Trophoblast cell (in vitro differentiated cells and primary cell): Measurements from ENCODE around the gene SRD5A3.

Experiments
- DNase-seq, 2 donors: peaks; one replicate each; pipeline ENCODE4 v3.0.0-alpha.2; 2016
- H2AFZ ChIP-seq: 2 replicates; pipeline ENCODE4 v1.6.1; 2013; ENCODE audit warnings: low read length, moderate library complexity, mild to moderate bottlenecking; ENCODE audit not compliant: insufficient read depth, poor library complexity
- H2AK5ac ChIP-seq: 2 replicates; pipeline ENCODE4 v1.6.1; 2013; ENCODE audit warnings: mild to moderate bottlenecking, low read length
- H2BK120ac ChIP-seq: 2 replicates; pipeline ENCODE4 v1.6.1; 2013; ENCODE audit warnings: low read length, mild to moderate bottlenecking, moderate library complexity; ENCODE audit not compliant: insufficient read depth, poor library complexity
- H2BK12ac ChIP-seq: 2 replicates; pipeline ENCODE4 v1.6.1; 2013; ENCODE audit warnings: mild to moderate bottlenecking, low read length, moderate library complexity
- H2BK5ac ChIP-seq: 2 replicates; pipeline ENCODE4 v1.6.1; 2013; ENCODE audit warnings: low read length, low read depth, moderate library complexity, mild to moderate bottlenecking; ENCODE audit not compliant: poor library complexity
- H3K14ac ChIP-seq: 2 replicates; pipeline ENCODE4 v1.6.1; 2013; ENCODE audit warnings: mild to moderate bottlenecking, low read length
- H3K18ac ChIP-seq: 2 replicates; pipeline ENCODE4 v1.6.1; 2013; ENCODE audit warnings: mild to moderate bottlenecking, low read length
- H3K23ac ChIP-seq: 2 replicates; pipeline ENCODE4 v1.6.1; 2013; ENCODE audit warnings: low read length
- H3K27ac ChIP-seq: 2 replicates; pipeline ENCODE4 v1.5.1; 2013; ENCODE audit warnings: low read depth, mild to moderate bottlenecking, inconsistent platforms, low read length, moderate library complexity
- H3K27me3 ChIP-seq: 2 replicates; pipeline ENCODE4 v1.6.1; 2013; ENCODE audit warnings: inconsistent platforms, mild to moderate bottlenecking, low read length, moderate library complexity; ENCODE audit not compliant: insufficient read depth
- H3K36me3 ChIP-seq, 2 experiments: 1 replicate in 1 of 2; 2 replicates in 1 of 2; pipeline ENCODE4 v1.6.1; 2013; ENCODE audit warnings: low read length in 2 of 2, mild to moderate bottlenecking in 2 of 2, moderate library complexity in 1 of 2; ENCODE audit not compliant: insufficient read depth in 2 of 2, control insufficient read depth in 1 of 2
- H3K4ac ChIP-seq: 2 replicates; pipeline ENCODE4 v1.6.1; 2013; ENCODE audit warnings: low read depth, mild to moderate bottlenecking, low read length, moderate library complexity
- H3K4me1 ChIP-seq, 2 experiments: 1 replicate in 1 of 2; 2 replicates in 1 of 2; pipeline ENCODE4 v1.6.1; 2013; ENCODE audit warnings: low read length in 2 of 2, mild to moderate bottlenecking in 2 of 2, moderate library complexity in 1 of 2; ENCODE audit not compliant: insufficient read depth in 2 of 2, control insufficient read depth in 1 of 2
- H3K4me2 ChIP-seq: 2 replicates; pipeline ENCODE4 v1.6.1; 2013; ENCODE audit warnings: inconsistent platforms, mild to moderate bottlenecking, low read length, moderate library complexity
- H3K4me3 ChIP-seq: 2 replicates; pipeline ENCODE4 v1.5.1; 2013; ENCODE audit warnings: mild to moderate bottlenecking, low read depth, low read length, inconsistent platforms
- H3K79me1 ChIP-seq: one replicate; pipeline ENCODE4 v1.6.1; 2013; ENCODE audit warnings: low read length
- H3K79me2 ChIP-seq: 2 replicates; pipeline ENCODE4 v1.6.1; 2013; ENCODE audit warnings: low read length, mild to moderate bottlenecking; ENCODE audit not compliant: control insufficient read depth, insufficient read depth, poor library complexity
- H3K9ac ChIP-seq: 2 replicates; pipeline ENCODE4 v1.6.1; 2013; ENCODE audit warnings: mild to moderate bottlenecking, low read length
- H3K9me3 ChIP-seq: 2 replicates; pipeline ENCODE4 v1.6.1; 2013; ENCODE audit warnings: low read depth, mild to moderate bottlenecking, control low read depth, inconsistent platforms, low read length; ENCODE audit not compliant: insufficient read depth
- H4K12ac ChIP-seq: 2 replicates; pipeline ENCODE4 v1.6.1; 2013; ENCODE audit warnings: low read depth, mild to moderate bottlenecking, low read length, moderate library complexity
- H4K8ac ChIP-seq: 2 replicates; pipeline ENCODE4 v1.6.1; 2013; ENCODE audit warnings: low read depth, mild to moderate bottlenecking, low read length, moderate library complexity
- H4K91ac ChIP-seq: one replicate; pipeline ENCODE4 v1.6.1; 2013; ENCODE audit warnings: low read depth, mild to moderate bottlenecking, low read length, moderate library complexity
- WGBS: extraction: QIAGEN DNeasy Blood & Tissue Kit; methylation state at CpG from one replicate; pipeline ENCODE4 v1.1.7; 2013; ENCODE audit warnings: missing lambda C conversion rate; ENCODE audit not compliant: insufficient read length, insufficient coverage; ENCODE audit errors: extremely low coverage; 5-methylcytosine and 5-hydroxymethylcytosine counted together

The SRD5A3 gene

GRCh38 chr4:55338486-55338885 is 7.6 kb upstream of the SRD5A3 start:
- Histone ChIP-seq H2AK5ac (no peak overlapping the region), H3K18ac (no peak overlapping the region), H2AFZ (no peak overlapping the region), H3K36me3 (no peaks in the 10 kb centered on the region), H3K23ac (no peak overlapping the region), H3K14ac (no peak overlapping the region), H3K4ac (no peak overlapping the region), H3K4me1 (no peaks in the 10 kb centered on the region), H3K4me3 (no peak overlapping the region), H3K79me1 (no peaks in the 10 kb centered on the region), H4K12ac (no peak overlapping the region), H2BK12ac (no peak overlapping the region), H3K79me2 (no peaks in the 10 kb centered on the region), H2BK5ac (no peak overlapping the region), H2BK120ac (no peak overlapping the region), H3K4me2 (no peak overlapping the region), H3K27me3 (no peaks in the 10 kb centered on the region), H4K8ac (no peak overlapping the region), H3K27ac (no peak overlapping the region), H4K91ac (no peak overlapping the region), H3K9me3 (no peaks in the 10 kb centered on the region), H3K9ac (no peak overlapping the region)
- WGBS = no CpG with 5 or more reads among the region's 4 CpGs
- no peak for DNase-seq

GRCh38 chr4:55340266-55340665 is 5.8 kb upstream of the SRD5A3 start:
- WGBS = no CpG with 5 or more reads among the region's 3 CpGs
- peak in 1 of 2 donors; percentile 34 for DNase-seq
- Histone ChIP-seq H4K91ac (no peak overlapping the region), H3K27me3 (no peaks in the 10 kb centered on the region), H3K79me1 (no peaks in the 10 kb centered on the region), H3K79me2 (no peaks in the 10 kb centered on the region), H4K12ac (no peak overlapping the region), H2AK5ac (no peak overlapping the region), H3K4me2 (no peak overlapping the region), H3K36me3 (no peaks in the 10 kb centered on the region), H3K4ac (no peak overlapping the region), H3K9me3 (no peaks in the 10 kb centered on the region), H3K23ac (no peak overlapping the region), H3K9ac (no peak overlapping the region), H4K8ac (no peak overlapping the region), H2BK5ac (no peak overlapping the region), H3K4me1 (peaks cover 0 to 2% of the 10 kb centered on the region in 2 experiments), H2AFZ (no peak overlapping the region), H2BK12ac (no peak overlapping the region), H3K27ac (no peak overlapping the region), H2BK120ac (no peak overlapping the region), H3K18ac (no peak overlapping the region), H3K4me3 (no peak overlapping the region), H3K14ac (no peak overlapping the region)

- WGBS = no CpG with 5 or more reads among the region's 7 CpGs
- H3K27ac ChIP-seq = no peak overlapping the region
- no peak overlapping the region for H3K4ac ChIP-seq
Observed at GRCh38 chr4:55343887-55344286, 2.2 kb upstream of the SRD5A3 start.

GRCh38 chr4:55345054-55345453 is 988 bp upstream of the SRD5A3 start:
- Histone ChIP-seq H3K4ac (no peak overlapping the region), H3K4me3 (no peak overlapping the region), H2AK5ac (no peak overlapping the region), H3K4me2 (no peak overlapping the region), H3K9me3 (no peaks in the 10 kb centered on the region), H2BK120ac (no peak overlapping the region), H3K79me2 (peaks cover 5% of the 10 kb centered on the region), H3K23ac (no peak overlapping the region), H2BK5ac (no peak overlapping the region), H3K9ac (no peak overlapping the region), H4K8ac (no peak overlapping the region), H3K27me3 (no peaks in the 10 kb centered on the region), H3K18ac (no peak overlapping the region), H4K12ac (no peak overlapping the region), H3K79me1 (peaks cover 6% of the 10 kb centered on the region), H3K4me1 (peaks cover 4 to 7% of the 10 kb centered on the region in 2 experiments), H2BK12ac (no peak overlapping the region), H3K14ac (no peak overlapping the region), H3K36me3 (no peaks in the 10 kb centered on the region), H3K27ac (no peak overlapping the region), H2AFZ (no peak overlapping the region), H4K91ac (no peak overlapping the region)
- WGBS = no CpG with 5 or more reads among the region's 3 CpGs
- DNase-seq = no peak

More at GRCh38 chr4:55343887-55344286, 2.2 kb upstream of the SRD5A3 start:
- Histone ChIP-seq H3K14ac (no peak overlapping the region), H4K8ac (no peak overlapping the region), H3K79me2 (peaks cover 5% of the 10 kb centered on the region), H4K12ac (no peak overlapping the region), H3K9ac (no peak overlapping the region), H2BK5ac (no peak overlapping the region), H3K4me2 (no peak overlapping the region), H3K18ac (no peak overlapping the region), H3K27me3 (no peaks in the 10 kb centered on the region), H2AFZ (no peak overlapping the region), H3K79me1 (peaks cover 6% of the 10 kb centered on the region), H3K9me3 (no peaks in the 10 kb centered on the region), H2AK5ac (no peak overlapping the region), H3K4me3 (no peak overlapping the region), H3K36me3 (no peaks in the 10 kb centered on the region), H3K23ac (no peak overlapping the region), H2BK120ac (no peak overlapping the region), H2BK12ac (no peak overlapping the region), H3K4me1 (peaks cover 4 to 7% of the 10 kb centered on the region in 2 experiments), H4K91ac (no peak overlapping the region)
- DNase-seq = no peak
